AG20443 (cell line): ENCODE data around the gene DMAC2.
A peak's percentile ranks its signal among the peaks of the same experiment; 100 is the strongest.
"Not testable (repeated sequence)": the region's sequence is repeated elsewhere in the genome, so short reads cannot be mapped to it uniquely, and the experiment has no call there.

Experiments used
- DNase-seq: peaks from one replicate; pipeline ENCODE4 v3.0.0; 2012; ENCODE audit warnings: low spot score, mixed read lengths

Gene DMAC2

GRCh38 chr19:41442473-41443355 lies 3.0 kb upstream of the DMAC2 start, which contains the start of gene ERICH4:
Gene ERICH4, plus strand, starts transcription at chr19:41443156. Its CDS starts 14 bp downstream, at chr19:41443170.
- no peak for DNase-seq

GRCh38 chr19:41441321-41441945 lies 1.7 kb upstream of the DMAC2 start:
- DNase-seq: no peak

- no peak for DNase-seq
Measured at GRCh38 chr19:41437944-41438574, 1.7 kb downstream of the DMAC2 start.

- DNase-seq: no peak
Measured at GRCh38 chr19:41436674-41436951, 3.1 kb downstream of the DMAC2 start.

GRCh38 chr19:41435936-41436673 lies 3.6 kb downstream of the DMAC2 start:
- DNase-seq: no peak

- not testable (repeated sequence) for DNase-seq
Measured at GRCh38 chr19:41435376-41435775, 4.3 kb downstream of the DMAC2 start.

- DNase-seq: no peak
Measured at GRCh38 chr19:41434450-41434849, 5.3 kb downstream of the DMAC2 start.

GRCh38 chr19:41433171-41433570 lies 6.5 kb downstream of the DMAC2 start:
- no peak for DNase-seq

GRCh38 chr19:41431426-41432386 lies 8.0 kb downstream of the DMAC2 start:
- DNase-seq: peak; percentile 44

GRCh38 chr19:41430922-41431321 lies 8.8 kb downstream of the DMAC2 start:
- DNase-seq: no peak

- DNase-seq: no peak
Measured at GRCh38 chr19:41428481-41428859, 11.2 kb downstream of the DMAC2 start.

GRCh38 chr19:41427647-41428480 lies 11.8 kb downstream of the DMAC2 start:
- no peak for DNase-seq

GRCh38 chr19:41426952-41427646 lies 12.6 kb downstream of the DMAC2 start, which contains the start of gene B3GNT8:
Gene B3GNT8, minus strand, starts transcription at chr19:41427374. Its CDS starts 596 bp downstream, at chr19:41426778.
- DNase-seq: peak; percentile 95

GRCh38 chr19:41426116-41426841 lies 13.4 kb downstream of the DMAC2 start:
- no peak for DNase-seq

GRCh38 chr19:41425174-41426115 lies 14.3 kb downstream of the DMAC2 start:
- no peak for DNase-seq

GRCh38 chr19:41424335-41425173 lies 15.2 kb downstream of the DMAC2 start:
- DNase-seq: no peak

- DNase-seq: no peak
Measured at GRCh38 chr19:41422955-41423354, 16.8 kb downstream of the DMAC2 start.
